ENCODE measurements around the gene APCDD1L.

APCDD1L gene

DNA sequence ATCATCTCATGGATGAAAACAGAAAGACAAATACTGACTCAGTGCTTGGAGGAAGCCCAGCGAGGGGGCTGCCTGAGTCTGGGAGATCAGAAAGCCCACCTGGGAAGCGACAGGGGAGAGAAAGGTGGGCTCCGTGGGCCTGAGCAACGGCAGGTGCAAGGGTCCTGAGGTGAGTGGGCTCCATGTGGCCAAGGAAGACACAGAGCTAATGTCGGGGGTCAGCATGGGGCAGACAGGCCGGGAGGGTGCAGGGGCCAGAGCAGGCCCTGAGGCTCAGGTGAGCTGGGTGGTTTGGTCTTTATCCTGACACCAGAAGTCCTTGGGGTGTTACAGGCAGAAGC lies 18.8 kb downstream of the APCDD1L start:
- H3K9ac ChIP-seq (ENCODE audit: low read depth, low read length): no peak overlapping the region
- no peaks in the 10 kb centered on the region for H3K4me1 ChIP-seq (ENCODE audit: insufficient read depth, low read length)
- peaks cover 4% of the 10 kb centered on the region; the same call in 1 of the 2 replicates for H3K9me3 ChIP-seq (ENCODE audit: control insufficient read depth, insufficient read depth, low read length)
- no peaks in the 10 kb centered on the region for H3K36me3 ChIP-seq (ENCODE audit: insufficient read depth, low read length)

DNA sequence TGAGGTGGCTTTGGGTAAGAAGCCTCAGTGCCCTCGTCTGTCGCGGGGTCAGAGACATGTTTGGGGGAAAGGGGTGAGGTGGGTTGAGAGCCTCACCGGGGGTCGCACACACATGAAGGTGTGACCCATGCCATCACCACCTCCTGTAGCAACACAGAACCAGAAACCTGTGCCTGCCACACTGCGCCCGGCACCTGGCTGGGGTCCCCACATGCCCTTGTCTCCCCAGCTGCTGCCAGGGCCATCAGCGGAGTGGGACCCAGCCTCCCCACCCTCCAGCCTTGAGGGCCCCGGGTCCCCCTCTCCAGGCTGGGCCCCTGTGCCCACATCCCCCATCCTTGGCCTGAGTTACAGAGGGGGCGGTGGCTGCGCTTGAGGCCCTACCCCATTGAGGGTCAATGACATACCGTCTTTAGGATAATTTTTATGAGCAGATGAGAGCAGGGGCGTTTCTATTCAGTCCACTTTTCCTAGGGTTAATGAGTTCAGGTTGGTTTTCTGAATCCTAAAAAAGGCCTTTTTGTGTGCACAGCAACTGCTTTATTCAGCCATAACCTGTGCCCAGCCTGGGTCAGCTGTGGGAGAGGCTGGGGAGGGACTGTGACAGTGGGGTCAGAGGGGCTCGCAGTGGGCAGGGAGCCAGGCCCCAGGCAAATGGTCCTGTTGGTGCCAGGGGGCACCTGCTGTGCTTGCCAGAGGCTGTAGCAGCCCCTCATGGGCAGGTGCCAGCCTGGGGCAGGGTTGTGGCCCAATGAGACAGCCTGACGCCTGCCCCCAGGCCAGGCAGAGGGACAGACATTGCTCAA lies 19.4 kb downstream of the APCDD1L start:
- H3K36me3 ChIP-seq (ENCODE audit: insufficient read depth, low read length): no peaks in the 10 kb centered on the region
- H3K9me3 ChIP-seq (ENCODE audit: control insufficient read depth, insufficient read depth, low read length): 0 out of 2 replicates have a peak, but pooled peaks cover under 1% of the 10 kb centered on the region
- H3K4me1 ChIP-seq (ENCODE audit: insufficient read depth, low read length): no peaks in the 10 kb centered on the region
- no peak overlapping the region for H3K9ac ChIP-seq (ENCODE audit: low read depth, low read length)

DNA sequence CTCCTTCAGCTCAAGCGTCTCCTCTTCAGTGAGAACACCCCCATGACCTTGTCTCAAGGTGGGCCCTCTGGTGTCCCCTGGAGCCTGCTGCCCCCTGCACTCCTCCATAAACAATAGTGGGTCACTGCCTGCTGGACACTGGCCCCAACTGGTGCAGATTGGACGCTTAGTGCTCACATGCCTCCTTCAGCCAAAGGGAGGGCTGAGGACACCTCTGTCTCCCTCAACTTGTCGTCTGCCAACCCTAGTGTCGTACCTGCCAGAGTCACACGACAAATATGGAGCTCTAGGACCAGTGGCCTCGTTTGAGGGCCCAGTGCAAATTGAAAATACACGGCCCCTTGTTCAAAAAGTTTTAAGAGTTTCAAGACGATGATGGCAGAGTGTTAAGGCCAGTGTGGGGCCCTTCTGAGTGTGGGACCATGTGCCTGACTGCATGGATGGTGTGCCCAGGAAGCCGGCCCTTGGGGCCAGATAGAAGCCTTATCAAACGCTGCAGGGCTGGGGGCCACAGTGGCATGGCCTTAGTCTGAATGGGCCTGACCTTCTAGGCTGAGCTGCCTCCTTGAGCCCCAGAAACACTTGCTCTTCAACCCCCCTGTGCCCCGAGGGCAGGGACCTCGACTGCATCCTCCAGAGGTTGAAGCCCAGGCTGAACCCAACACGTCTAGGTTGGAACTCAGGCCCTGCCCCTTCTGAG lies 20.1 kb downstream of the APCDD1L start:
- no peak overlapping the region for H3K9ac ChIP-seq (ENCODE audit: low read depth, low read length)
- no peaks in the 10 kb centered on the region for H3K9me3 ChIP-seq (ENCODE audit: control insufficient read depth, insufficient read depth, low read length)
- no peaks in the 10 kb centered on the region for H3K36me3 ChIP-seq (ENCODE audit: insufficient read depth, low read length)
- no peaks in the 10 kb centered on the region for H3K4me1 ChIP-seq (ENCODE audit: insufficient read depth, low read length)

DNA sequence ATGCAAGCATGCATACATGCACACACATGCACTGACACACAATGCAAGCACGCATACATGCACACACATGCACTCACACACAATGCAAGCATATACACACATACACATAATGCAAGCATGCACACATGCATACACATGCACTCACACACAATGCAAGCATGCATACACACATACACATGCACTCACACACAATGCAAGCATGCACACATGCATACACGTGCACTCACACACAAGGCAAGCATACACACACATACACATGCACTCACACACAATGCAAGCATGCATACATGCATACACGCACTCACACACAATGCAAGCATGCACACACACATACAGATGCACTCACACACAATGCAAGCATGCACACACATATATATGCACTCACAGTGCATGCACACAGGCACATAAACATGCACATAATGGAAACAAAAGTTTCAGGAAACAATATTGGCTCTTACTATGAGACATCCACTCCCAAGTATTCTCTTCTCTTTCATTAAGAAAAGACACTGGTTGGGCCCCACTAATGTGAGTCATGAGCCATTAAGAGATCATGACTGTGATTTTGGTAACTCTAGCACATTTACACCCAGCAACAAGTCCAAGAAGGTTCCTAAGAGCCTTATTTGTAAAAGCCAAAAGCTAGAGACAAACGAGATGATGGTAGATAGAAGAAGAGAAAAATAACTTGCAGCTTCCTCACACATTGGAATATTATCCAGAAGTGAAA lies 22.2 kb downstream of the APCDD1L start:
- H3K9ac ChIP-seq (ENCODE audit: low read depth, low read length): no peak overlapping the region
- H3K4me1 ChIP-seq (ENCODE audit: insufficient read depth, low read length): no peaks in the 10 kb centered on the region
- peaks cover 2% of the 10 kb centered on the region; the same call in 1 of the 2 replicates for H3K9me3 ChIP-seq (ENCODE audit: control insufficient read depth, insufficient read depth, low read length)
- H3K36me3 ChIP-seq (ENCODE audit: insufficient read depth, low read length): no peaks in the 10 kb centered on the region

DNA sequence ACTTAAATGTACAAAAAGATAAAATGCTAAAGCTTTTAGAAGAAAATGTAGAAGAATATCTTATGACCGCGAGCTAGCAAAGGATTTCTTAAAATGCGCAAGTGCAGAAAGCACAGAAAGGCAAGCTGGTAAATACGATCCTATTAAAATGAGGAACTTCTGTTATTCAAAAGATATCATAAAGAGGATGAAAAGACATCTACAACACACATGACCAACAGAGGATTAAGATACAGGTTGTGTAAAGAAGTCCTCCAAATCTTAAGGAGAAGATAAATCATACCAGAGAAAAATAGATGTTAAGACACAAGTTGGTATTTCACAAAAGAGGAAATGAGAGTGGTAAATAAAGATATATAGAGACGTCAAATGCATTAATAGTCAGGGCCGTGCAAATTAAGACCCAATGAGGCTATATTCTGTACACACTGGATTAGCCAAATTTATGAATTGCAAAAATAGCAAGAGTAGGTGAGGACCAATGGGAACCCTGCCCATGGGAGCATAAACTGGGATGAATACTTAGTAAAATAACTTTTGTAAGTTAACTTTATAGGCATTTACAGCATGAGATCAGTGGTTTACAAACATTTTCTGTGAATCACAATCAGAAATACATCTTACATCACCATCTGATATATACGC lies 23.0 kb downstream of the APCDD1L start:
- Histone ChIP-seq H3K36me3 (ENCODE audit: insufficient read depth, low read length) (no peaks in the 10 kb centered on the region), H3K9ac (ENCODE audit: low read depth, low read length) (no peak overlapping the region), H3K4me1 (ENCODE audit: insufficient read depth, low read length) (no peaks in the 10 kb centered on the region), H3K9me3 (ENCODE audit: control insufficient read depth, insufficient read depth, low read length) (peaks cover 7% of the 10 kb centered on the region)

DNA sequence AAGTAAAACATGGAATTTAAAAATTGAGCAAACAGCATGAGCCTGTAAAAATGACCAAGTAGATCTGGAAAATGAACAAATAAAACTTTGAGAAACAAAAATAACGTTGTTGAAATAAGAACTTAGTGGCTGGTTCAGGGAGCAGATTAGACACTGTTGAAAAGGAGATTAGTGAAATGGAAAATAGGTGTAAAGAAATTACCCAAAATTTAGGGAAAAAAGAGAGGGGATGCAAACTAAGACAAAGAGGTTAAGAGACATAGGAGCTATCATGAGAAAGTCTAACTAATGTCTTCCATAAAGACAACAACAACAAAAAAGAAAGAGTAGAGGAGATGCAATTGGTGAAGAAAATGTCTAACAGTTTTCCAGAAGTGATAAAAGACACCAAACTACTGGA lies 29.0 kb downstream of the APCDD1L start:
- Histone ChIP-seq H3K9ac (ENCODE audit: low read depth, low read length) (no peak overlapping the region), H3K9me3 (ENCODE audit: control insufficient read depth, insufficient read depth, low read length) (peaks cover 17% of the 10 kb centered on the region), H3K4me1 (ENCODE audit: insufficient read depth, low read length) (peaks cover 3% of the 10 kb centered on the region; the same call in 1 of the 2 replicates), H3K36me3 (ENCODE audit: insufficient read depth, low read length) (no peaks in the 10 kb centered on the region)

DNA sequence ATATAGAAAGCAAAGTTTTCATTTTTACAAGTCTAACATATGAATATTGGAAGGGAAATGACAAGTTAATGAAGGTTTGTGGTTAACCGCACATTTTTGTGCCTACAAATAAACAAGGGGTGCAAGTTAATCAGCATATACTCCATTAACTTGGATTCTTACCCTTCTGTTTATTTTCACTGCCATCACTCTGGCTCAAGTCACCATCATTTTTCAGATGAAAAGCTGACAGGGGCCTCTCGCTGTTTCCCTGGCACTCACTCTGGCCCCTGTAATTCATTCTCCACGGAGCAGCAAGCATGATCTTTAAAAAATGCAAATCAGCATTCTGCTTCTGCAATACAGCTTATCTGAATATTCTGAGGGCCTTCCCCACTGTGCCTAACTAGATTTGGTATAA lies 29.8 kb downstream of the APCDD1L start:
- Histone ChIP-seq H3K4me1 (ENCODE audit: insufficient read depth, low read length) (peaks cover 3% of the 10 kb centered on the region; the same call in 1 of the 2 replicates), H3K9me3 (ENCODE audit: control insufficient read depth, insufficient read depth, low read length) (peaks cover 17% of the 10 kb centered on the region), H3K36me3 (ENCODE audit: insufficient read depth, low read length) (no peaks in the 10 kb centered on the region), H3K9ac (ENCODE audit: low read depth, low read length) (no peak overlapping the region)

DNA sequence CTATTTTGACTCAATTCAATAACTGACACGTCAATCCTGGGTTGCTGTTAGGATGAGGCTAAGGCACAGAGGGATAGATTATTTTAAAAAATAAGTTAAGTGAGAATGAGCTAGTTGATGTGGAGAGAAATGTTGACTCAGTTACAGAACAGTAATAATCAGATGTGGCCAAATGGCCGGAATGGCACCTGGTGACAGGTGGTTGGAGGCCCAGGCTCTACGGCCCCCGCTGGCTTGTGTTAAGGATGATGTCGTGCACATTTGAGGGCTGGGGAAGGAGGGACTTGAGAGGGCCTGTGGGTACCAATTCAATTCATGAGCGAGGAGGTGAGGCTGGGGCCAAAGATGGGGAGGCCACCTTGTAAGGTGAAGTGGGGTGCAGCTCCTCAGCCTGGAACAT lies 31.7 kb downstream of the APCDD1L start:
- H3K9ac ChIP-seq (ENCODE audit: low read depth, low read length): no peak overlapping the region
- H3K9me3 ChIP-seq (ENCODE audit: control insufficient read depth, insufficient read depth, low read length): peaks cover 17% of the 10 kb centered on the region
- no peaks in the 10 kb centered on the region for H3K36me3 ChIP-seq (ENCODE audit: insufficient read depth, low read length)
- H3K4me1 ChIP-seq (ENCODE audit: insufficient read depth, low read length): peaks cover 3% of the 10 kb centered on the region; the same call in 1 of the 2 replicates

DNA sequence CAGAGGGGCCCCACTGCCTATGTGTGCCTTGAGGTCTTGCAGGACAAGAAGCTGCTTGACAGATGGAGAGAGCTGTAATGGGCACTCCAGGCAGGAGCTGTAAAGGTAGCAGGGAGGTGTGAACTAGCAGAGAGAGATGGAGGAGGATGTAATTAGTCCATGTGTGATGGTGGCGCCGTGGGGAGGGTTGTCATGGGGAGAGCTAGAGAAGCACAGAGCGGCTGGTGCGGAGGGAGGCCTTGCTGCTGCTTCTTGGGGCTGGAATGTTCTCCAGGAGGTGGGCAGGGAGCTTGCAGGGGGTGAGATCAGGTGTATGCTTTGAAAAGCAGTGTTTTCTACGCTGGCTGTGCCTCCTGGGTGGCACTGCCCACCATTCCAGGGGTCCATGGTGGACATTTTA lies 32.1 kb downstream of the APCDD1L start:
- Histone ChIP-seq H3K4me1 (ENCODE audit: insufficient read depth, low read length) (peaks cover 3% of the 10 kb centered on the region; the same call in 1 of the 2 replicates), H3K9me3 (ENCODE audit: control insufficient read depth, insufficient read depth, low read length) (peaks cover 17% of the 10 kb centered on the region), H3K9ac (ENCODE audit: low read depth, low read length) (no peak overlapping the region), H3K36me3 (ENCODE audit: insufficient read depth, low read length) (no peaks in the 10 kb centered on the region)

DNA sequence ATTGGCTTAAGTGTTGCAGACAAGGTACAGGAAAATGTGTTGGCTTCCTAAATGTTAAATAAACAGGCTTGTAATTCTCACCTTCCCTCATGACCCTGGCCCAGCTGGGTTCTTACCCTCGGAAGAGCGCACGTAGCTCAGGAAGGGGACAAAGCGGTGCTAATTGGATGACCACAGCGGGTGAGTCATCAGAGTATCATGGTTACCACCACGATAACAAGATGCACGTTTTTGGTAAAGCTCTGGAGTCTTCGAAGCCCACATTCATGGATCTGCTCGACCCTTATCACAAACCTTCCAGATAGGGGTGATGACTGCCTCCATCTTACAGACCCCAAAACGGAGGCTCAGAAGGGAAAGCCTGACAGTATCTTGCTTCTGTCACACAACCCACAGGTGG lies 32.8 kb downstream of the APCDD1L start:
- no peaks in the 10 kb centered on the region for H3K36me3 ChIP-seq (ENCODE audit: insufficient read depth, low read length)
- H3K9ac ChIP-seq (ENCODE audit: low read depth, low read length): no peak overlapping the region
- peaks cover 3% of the 10 kb centered on the region; the same call in 1 of the 2 replicates for H3K4me1 ChIP-seq (ENCODE audit: insufficient read depth, low read length)
- H3K9me3 ChIP-seq (ENCODE audit: control insufficient read depth, insufficient read depth, low read length): peaks cover 13% of the 10 kb centered on the region

DNA sequence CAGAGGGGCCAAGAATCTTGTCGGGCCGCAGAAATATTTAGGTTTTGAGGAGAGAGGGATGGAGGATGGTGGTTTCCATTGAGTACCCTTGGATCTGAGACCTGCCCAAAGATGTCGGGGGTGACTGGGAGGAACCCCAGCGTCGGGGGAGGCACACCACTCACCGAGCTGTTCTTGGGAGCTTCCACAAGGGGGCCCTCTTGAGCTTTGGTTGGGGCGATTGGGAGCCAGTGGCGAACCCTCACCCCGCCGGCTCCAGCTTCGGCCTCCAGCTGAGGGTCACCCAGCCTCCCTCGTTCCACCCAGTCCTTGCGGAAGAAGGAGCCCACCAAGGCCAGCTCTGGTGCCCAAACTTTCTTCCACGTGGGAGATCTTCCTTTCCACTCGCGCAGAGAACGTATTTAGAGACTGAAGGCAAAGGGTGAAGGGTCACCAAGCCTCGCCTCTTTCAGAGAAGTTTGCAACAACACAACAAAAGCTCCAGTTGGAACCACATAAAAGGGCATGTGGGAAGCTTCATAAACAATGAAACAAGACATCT lies 33.6 kb downstream of the APCDD1L start:
- no peaks in the 10 kb centered on the region for H3K36me3 ChIP-seq (ENCODE audit: insufficient read depth, low read length)
- H3K9me3 ChIP-seq (ENCODE audit: control insufficient read depth, insufficient read depth, low read length): peaks cover 13% of the 10 kb centered on the region
- peaks cover 3% of the 10 kb centered on the region; the same call in 1 of the 2 replicates for H3K4me1 ChIP-seq (ENCODE audit: insufficient read depth, low read length)
- peak overlapping the region; percentile 25; the same call in 1 of the 2 replicates for H3K9ac ChIP-seq (ENCODE audit: low read depth, low read length)

DNA sequence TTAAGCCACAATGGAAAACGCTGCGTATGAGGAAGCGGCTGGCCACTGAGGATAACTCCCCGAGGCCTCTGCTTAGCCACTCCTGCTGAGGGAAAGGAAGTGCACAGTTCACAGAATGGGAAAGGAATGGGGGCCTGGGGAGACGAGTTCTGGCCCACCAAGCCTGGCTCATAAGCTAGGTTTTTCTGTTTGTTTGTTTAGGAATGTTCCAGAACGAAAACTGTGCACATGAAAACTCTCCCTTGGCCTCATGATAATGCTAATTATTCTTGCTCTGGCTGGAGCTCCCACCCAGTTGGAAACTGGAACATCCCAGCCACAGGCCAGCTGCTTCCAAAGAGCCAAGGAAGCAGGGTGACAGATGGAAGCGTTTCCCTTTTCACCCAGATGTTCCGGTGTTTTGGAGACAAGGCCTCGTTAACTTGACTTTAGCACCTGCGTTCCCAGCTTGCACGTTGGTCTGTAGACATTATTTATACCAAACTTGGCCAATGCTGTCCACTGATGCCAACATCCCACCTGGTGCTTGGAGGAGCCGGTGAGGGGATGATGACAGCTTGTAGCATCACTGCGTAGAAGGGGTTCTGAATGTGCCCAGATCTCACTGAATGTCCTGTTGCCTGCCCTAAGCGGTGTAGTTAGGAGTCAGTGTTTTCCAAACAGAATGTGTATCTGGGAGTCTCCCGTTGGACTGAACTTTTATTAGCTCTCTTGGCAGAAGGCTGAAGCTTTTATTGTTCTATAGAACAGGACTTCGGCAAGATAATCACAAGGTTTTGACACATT lies 34.5 kb downstream of the APCDD1L start:
- Histone ChIP-seq H3K36me3 (ENCODE audit: insufficient read depth, low read length) (no peaks in the 10 kb centered on the region), H3K4me1 (ENCODE audit: insufficient read depth, low read length) (peaks cover 3% of the 10 kb centered on the region; the same call in 1 of the 2 replicates), H3K9me3 (ENCODE audit: control insufficient read depth, insufficient read depth, low read length) (peaks cover 7% of the 10 kb centered on the region), H3K9ac (ENCODE audit: low read depth, low read length) (no peak overlapping the region)

DNA sequence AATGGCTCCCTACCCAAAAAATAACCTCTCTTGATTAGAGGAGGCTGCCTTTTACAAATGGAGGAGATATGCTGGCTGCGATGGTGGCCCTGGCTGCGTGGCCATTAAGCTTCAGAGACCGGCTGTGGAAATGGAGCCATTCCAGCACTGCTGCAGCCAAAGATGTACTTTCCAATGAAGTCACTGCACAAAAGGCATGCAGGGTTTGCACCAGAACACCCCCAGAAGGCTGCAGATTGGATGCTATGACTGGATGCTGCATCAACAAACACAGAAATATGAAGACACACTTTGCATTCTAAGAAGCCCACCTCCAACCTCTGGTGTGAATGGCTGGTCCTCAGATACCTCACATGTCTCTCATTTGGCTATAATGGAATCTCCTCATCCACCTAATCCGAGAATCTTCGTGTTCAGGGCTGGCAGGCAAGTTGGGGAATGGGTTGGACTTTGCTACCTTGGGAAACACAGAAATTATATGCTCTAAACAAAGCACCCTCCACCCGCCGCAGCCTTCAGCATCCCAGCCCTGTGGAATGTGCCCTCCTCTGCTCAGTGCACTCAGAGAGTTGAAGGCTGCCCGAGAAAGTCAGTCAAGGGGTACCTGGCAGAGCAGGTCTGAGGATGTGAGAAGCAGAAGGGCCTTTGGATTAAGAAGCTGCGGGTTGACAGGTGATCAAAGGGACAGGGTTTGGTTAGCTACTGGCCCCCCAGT lies 35.3 kb downstream of the APCDD1L start:
- Histone ChIP-seq H3K9me3 (ENCODE audit: control insufficient read depth, insufficient read depth, low read length) (peaks cover 3% of the 10 kb centered on the region), H3K4me1 (ENCODE audit: insufficient read depth, low read length) (peaks cover 3% of the 10 kb centered on the region; the same call in 1 of the 2 replicates), H3K36me3 (ENCODE audit: insufficient read depth, low read length) (no peaks in the 10 kb centered on the region), H3K9ac (ENCODE audit: low read depth, low read length) (no peak overlapping the region)
